K562 (cell line): ENCODE measurements around the gene ZNF528. TPM values are rescaled to one million over a fixed set of nuclear protein-coding genes. Genes with fewer than 3 reads are reported as not detected.

Experiments
- polyA plus RNA-seq, 8 experiments: library from polyadenylated mRNA; depleted of rRNA in 4 of 8; stranded (reverse) in 5 of 8; unstranded in 3 of 8; fragments of >200 nt; fragmentation: Nextera tagmentation in 2 of 8; fragmentation: Illumina TruSeq in 1 of 8; extraction: Ambion mirVana in 2 of 8; extraction: Trizol in 1 of 8; gene quantifications; 2 replicates each; pipeline versions ENCODE4 v1.2.1 to v1.2.3, GENCODE V29; 2011 to 2014; ENCODE audit warnings: inconsistent platforms in 1 of 8, missing spikeins in 1 of 8
- small RNA-seq: library from RNA; depleted of rRNA; stranded (forward); fragments of <200 nt; gene quantifications from one replicate; pipeline ENCODE3, GENCODE V24; 2014
- total RNA-seq, 7 experiments: library from RNA; depleted of rRNA in 6 of 7; stranded (reverse); fragments of >200 nt in 6 of 7; fragmentation: Illumina TruSeq in 2 of 7; extraction: Trizol in 2 of 7; gene quantifications; 2 replicates each; pipeline versions ENCODE4 v1.2.1 to v1.2.3, GENCODE V29; 2011 to 2021; ENCODE audit warnings: low replicate concordance in 1 of 7

The ZNF528 gene
- total and polyA plus RNA-seq, 9 of the 15 experiments (the other 6 are each of a cell fraction or from before 2014, with no cell fraction given) = 1.2 to 3.9 (median 2.4) TPM

Small RNA genes within 50 kb of the gene (small RNA-seq; reads per million reads assigned to genes)
- not detected for gene AC010332.1

Other genes with a start within 250 kb of the ZNF528 start
Only the 7 nearest of the 11 such genes appear.
- gene ZNF766, start 128.3 kb upstream of the ZNF528 start, total RNA-seq (2014; rRNA removed) = 6.7 and 7.9 TPM in 2 replicates
- 21.2 and 26.4 TPM in 2 replicates for gene ZNF766, start 128.3 kb upstream of the ZNF528 start, total RNA-seq (2014; rRNA removed; fragmentation: Illumina TruSeq; extraction: Trizol)
- 10.7 and 11.2 TPM in 2 replicates for gene ZNF766, start 128.3 kb upstream of the ZNF528 start, total RNA-seq (2015; rRNA removed; fragmentation: Illumina TruSeq; extraction: Trizol)
- gene ZNF766, start 128.3 kb upstream of the ZNF528 start, total RNA-seq (2021) = 8.9 and 11.0 TPM in 2 replicates
- 12.0 and 17.1 TPM in 2 replicates for gene ZNF766, start 128.3 kb upstream of the ZNF528 start, polyA plus RNA-seq (2011; rRNA removed)
- gene ZNF766, start 128.3 kb upstream of the ZNF528 start, polyA plus RNA-seq (2014; fragmentation: Illumina TruSeq; extraction: Trizol) = 15.5 and 18.5 TPM in 2 replicates
- gene ZNF766, start 128.3 kb upstream of the ZNF528 start, polyA plus RNA-seq (2014; fragmentation: Nextera tagmentation; extraction: Ambion mirVana) = 10 to 100 TPM in 1 of 2 experiments, 1 to 10 TPM in 1; 9.0 to 23.0 TPM
- gene ZNF766, start 128.3 kb upstream of the ZNF528 start, polyA plus RNA-seq (2014; rRNA removed) = 7.1 and 10.2 TPM in 2 replicates
- 10.4 and 13.1 TPM in 2 replicates for gene ZNF480, start 100.7 kb upstream of the ZNF528 start, total RNA-seq (2014; rRNA removed)
- gene ZNF480, start 100.7 kb upstream of the ZNF528 start, total RNA-seq (2014; rRNA removed; fragmentation: Illumina TruSeq; extraction: Trizol) = 31.1 and 43.3 TPM in 2 replicates
- 17.8 and 18.7 TPM in 2 replicates for gene ZNF480, start 100.7 kb upstream of the ZNF528 start, total RNA-seq (2015; rRNA removed; fragmentation: Illumina TruSeq; extraction: Trizol)
- gene ZNF480, start 100.7 kb upstream of the ZNF528 start, total RNA-seq (2021) = 21.3 and 22.3 TPM in 2 replicates
- 8.1 and 19.5 TPM in 2 replicates for gene ZNF480, start 100.7 kb upstream of the ZNF528 start, polyA plus RNA-seq (2011; rRNA removed)
- gene ZNF480, start 100.7 kb upstream of the ZNF528 start, polyA plus RNA-seq (2014; fragmentation: Illumina TruSeq; extraction: Trizol) = 23.1 and 30.7 TPM in 2 replicates
- 10 to 100 TPM; 27.4 to 29.5 TPM for gene ZNF480, start 100.7 kb upstream of the ZNF528 start, polyA plus RNA-seq (2014; fragmentation: Nextera tagmentation; extraction: Ambion mirVana)
- gene ZNF480, start 100.7 kb upstream of the ZNF528 start, polyA plus RNA-seq (2014; rRNA removed) = 12.5 and 14.2 TPM in 2 replicates
- not detected in 2 replicates for gene ZNF610, start 61.6 kb upstream of the ZNF528 start, total RNA-seq (2014; rRNA removed)
- not detected in 2 replicates for gene ZNF610, start 61.6 kb upstream of the ZNF528 start, total RNA-seq (2014; rRNA removed; fragmentation: Illumina TruSeq; extraction: Trizol)
- gene ZNF610, start 61.6 kb upstream of the ZNF528 start, total RNA-seq (2015; rRNA removed; fragmentation: Illumina TruSeq; extraction: Trizol) = not detected in 2 replicates
- gene ZNF610, start 61.6 kb upstream of the ZNF528 start, total RNA-seq (2021) = not detected in 2 replicates
- not detected in 2 replicates for gene ZNF610, start 61.6 kb upstream of the ZNF528 start, polyA plus RNA-seq (2011; rRNA removed)
- not detected in 2 replicates for gene ZNF610, start 61.6 kb upstream of the ZNF528 start, polyA plus RNA-seq (2014; fragmentation: Illumina TruSeq; extraction: Trizol)
- not detected for gene ZNF610, start 61.6 kb upstream of the ZNF528 start, polyA plus RNA-seq (2014; fragmentation: Nextera tagmentation; extraction: Ambion mirVana)
- not detected in 2 replicates for gene ZNF610, start 61.6 kb upstream of the ZNF528 start, polyA plus RNA-seq (2014; rRNA removed)
- 0.29 TPM in 1 of 2 replicates, not detected in the other for gene ZNF880, start 27.9 kb upstream of the ZNF528 start, total RNA-seq (2014; rRNA removed)
- 0.41 and 0.51 TPM in 2 replicates for gene ZNF880, start 27.9 kb upstream of the ZNF528 start, total RNA-seq (2014; rRNA removed; fragmentation: Illumina TruSeq; extraction: Trizol)
- gene ZNF880, start 27.9 kb upstream of the ZNF528 start, total RNA-seq (2015; rRNA removed; fragmentation: Illumina TruSeq; extraction: Trizol) = 0.11 and 0.76 TPM in 2 replicates
- gene ZNF880, start 27.9 kb upstream of the ZNF528 start, total RNA-seq (2021) = 0.40 and 0.47 TPM in 2 replicates
- 0.17 TPM in 1 of 2 replicates, not detected in the other for gene ZNF880, start 27.9 kb upstream of the ZNF528 start, polyA plus RNA-seq (2011; rRNA removed)
- gene ZNF880, start 27.9 kb upstream of the ZNF528 start, polyA plus RNA-seq (2014; fragmentation: Illumina TruSeq; extraction: Trizol) = 0.15 and 1.2 TPM in 2 replicates
- 1 to 10 TPM in 1 of 2 experiments, under 1 TPM in 1; 0.79 to 1.9 TPM for gene ZNF880, start 27.9 kb upstream of the ZNF528 start, polyA plus RNA-seq (2014; fragmentation: Nextera tagmentation; extraction: Ambion mirVana)
- 1.0 and 2.3 TPM in 2 replicates for gene ZNF880, start 27.9 kb upstream of the ZNF528 start, polyA plus RNA-seq (2014; rRNA removed)
- 0.24 TPM in 1 of 2 replicates, not detected in the other for gene ZNF534, start 31.3 kb downstream of the ZNF528 start, total RNA-seq (2014; rRNA removed)
- 0.33 and 0.54 TPM in 2 replicates for gene ZNF534, start 31.3 kb downstream of the ZNF528 start, total RNA-seq (2014; rRNA removed; fragmentation: Illumina TruSeq; extraction: Trizol)
- 0.25 and 0.34 TPM in 2 replicates for gene ZNF534, start 31.3 kb downstream of the ZNF528 start, total RNA-seq (2015; rRNA removed; fragmentation: Illumina TruSeq; extraction: Trizol)
- 0.29 and 0.40 TPM in 2 replicates for gene ZNF534, start 31.3 kb downstream of the ZNF528 start, total RNA-seq (2021)
- gene ZNF534, start 31.3 kb downstream of the ZNF528 start, polyA plus RNA-seq (2011; rRNA removed) = 0.08 TPM in 2 replicates
- 0.19 and 0.46 TPM in 2 replicates for gene ZNF534, start 31.3 kb downstream of the ZNF528 start, polyA plus RNA-seq (2014; fragmentation: Illumina TruSeq; extraction: Trizol)
- under 1 TPM; 0.15 to 0.24 TPM for gene ZNF534, start 31.3 kb downstream of the ZNF528 start, polyA plus RNA-seq (2014; fragmentation: Nextera tagmentation; extraction: Ambion mirVana)
- gene ZNF534, start 31.3 kb downstream of the ZNF528 start, polyA plus RNA-seq (2014; rRNA removed) = 0.20 TPM in 1 of 2 replicates, not detected in the other
- 0.04 and 0.05 TPM in 2 replicates for gene ZNF578, start 55.7 kb downstream of the ZNF528 start, total RNA-seq (2014; rRNA removed)
- 0.29 TPM in 2 replicates for gene ZNF578, start 55.7 kb downstream of the ZNF528 start, total RNA-seq (2014; rRNA removed; fragmentation: Illumina TruSeq; extraction: Trizol)
- gene ZNF578, start 55.7 kb downstream of the ZNF528 start, total RNA-seq (2015; rRNA removed; fragmentation: Illumina TruSeq; extraction: Trizol) = 0.04 and 0.25 TPM in 2 replicates
- gene ZNF578, start 55.7 kb downstream of the ZNF528 start, total RNA-seq (2021) = 0.29 TPM in 1 of 2 replicates, not detected in the other
- 0.07 and 0.15 TPM in 2 replicates for gene ZNF578, start 55.7 kb downstream of the ZNF528 start, polyA plus RNA-seq (2011; rRNA removed)
- gene ZNF578, start 55.7 kb downstream of the ZNF528 start, polyA plus RNA-seq (2014; fragmentation: Illumina TruSeq; extraction: Trizol) = 0.06 and 0.18 TPM in 2 replicates
- gene ZNF578, start 55.7 kb downstream of the ZNF528 start, polyA plus RNA-seq (2014; fragmentation: Nextera tagmentation; extraction: Ambion mirVana) = under 1 TPM; 0.10 to 0.17 TPM
- 0.12 and 0.28 TPM in 2 replicates for gene ZNF578, start 55.7 kb downstream of the ZNF528 start, polyA plus RNA-seq (2014; rRNA removed)
- gene ZNF808, start 129.8 kb downstream of the ZNF528 start, total RNA-seq (2014; rRNA removed) = 8.1 and 10.9 TPM in 2 replicates
- gene ZNF808, start 129.8 kb downstream of the ZNF528 start, total RNA-seq (2014; rRNA removed; fragmentation: Illumina TruSeq; extraction: Trizol) = 19.2 and 22.7 TPM in 2 replicates
- gene ZNF808, start 129.8 kb downstream of the ZNF528 start, total RNA-seq (2015; rRNA removed; fragmentation: Illumina TruSeq; extraction: Trizol) = 12.9 and 13.0 TPM in 2 replicates
- 20.1 and 20.8 TPM in 2 replicates for gene ZNF808, start 129.8 kb downstream of the ZNF528 start, total RNA-seq (2021)
- gene ZNF808, start 129.8 kb downstream of the ZNF528 start, polyA plus RNA-seq (2011; rRNA removed) = 14.2 and 14.8 TPM in 2 replicates
- gene ZNF808, start 129.8 kb downstream of the ZNF528 start, polyA plus RNA-seq (2014; fragmentation: Illumina TruSeq; extraction: Trizol) = 8.3 and 10.3 TPM in 2 replicates
- gene ZNF808, start 129.8 kb downstream of the ZNF528 start, polyA plus RNA-seq (2014; fragmentation: Nextera tagmentation; extraction: Ambion mirVana) = 1 to 10 TPM; 3.1 to 3.4 TPM
- gene ZNF808, start 129.8 kb downstream of the ZNF528 start, polyA plus RNA-seq (2014; rRNA removed) = 7.3 and 7.8 TPM in 2 replicates